ENCODE measurements around the gene RAX2. TPM values are rescaled to one million over a fixed set of nuclear protein-coding genes. Genes with fewer than 3 reads are reported as not detected.
A peak's percentile ranks its signal among the peaks of the same experiment; 100 is the strongest.

RAX2 gene
- total and polyA plus RNA-seq, 9 of the 15 experiments (the other 6 are each of a cell fraction or from before 2014, with no cell fraction given): not detected

- no peak for TF ChIP-seq ATF3 (IDR thresholded peaks at IDR 0.05)
- no peak for TF ChIP-seq ATF3 (CRISPR knock-in tag; conservative IDR thresholded peaks at IDR 0.05)
- no peak for TF ChIP-seq ZNF232 (CRISPR knock-in tag; IDR thresholded peaks at IDR 0.05)
- TF ChIP-seq ZNF280B (CRISPR knock-in tag; IDR thresholded peaks at IDR 0.05): no peak
- TF ChIP-seq ESRRA (IDR thresholded peaks at IDR 0.05; ENCODE audit: borderline replicate concordance, low read depth): 0 out of 2 replicates have a peak, but pooled peaks have one; percentile 27
- TF ChIP-seq ARID4B (CRISPR knock-in tag; IDR thresholded peaks at IDR 0.05): no peak
- no peak for TF ChIP-seq RBM22 (IDR thresholded peaks at IDR 0.05; ENCODE audit: low read depth, low read length, poor library complexity, severe bottlenecking)
- TF ChIP-seq FOXJ2 (tag; IDR thresholded peaks at IDR 0.05): no peak
- no peak for TF ChIP-seq MBD2 (IDR thresholded peaks at IDR 0.05; ENCODE audit: borderline replicate concordance, low read depth)
- no peak for TF ChIP-seq TSHZ1 (CRISPR knock-in tag; IDR thresholded peaks at IDR 0.05)
- TF ChIP-seq NFE2 (IDR thresholded peaks at IDR 0.05; ENCODE audit: low read depth): no peak
- no peak for TF ChIP-seq JUNB (CRISPR knock-in tag; conservative IDR thresholded peaks at IDR 0.05)
- no peak for TF ChIP-seq SRSF1 (IDR thresholded peaks at IDR 0.05; ENCODE audit: low read depth, low read length)
- TF ChIP-seq MYC (IDR thresholded peaks at IDR 0.05; ENCODE audit: low read depth, low read length): no peak
- TF ChIP-seq MYC (CRISPR knock-in tag; IDR thresholded peaks at IDR 0.05; ENCODE audit: borderline replicate concordance, low read depth): no peak
- TF ChIP-seq SRSF7 (optimal IDR thresholded peaks at IDR 0.05; ENCODE audit: low read depth, low read length): no peak
- 0 out of 2 replicates have a peak, but pooled peaks have one; percentile 29 for TF ChIP-seq HDAC2 (IDR thresholded peaks at IDR 0.05)
Observed at GRCh38 chr19:3732108-3732507, 39.9 kb downstream of the RAX2 start (continued).

Measured in K562 (cell line).